Gastrocnemius medialis (tissue), 4 donors: Measurements from ENCODE around the gene ATP6V0D1. TPM values are rescaled to one million over a fixed set of nuclear protein-coding genes. Genes with fewer than 3 reads are reported as not detected.

Experiments used
- ATAC-seq, 2 donors: fragments of 150-250 bp; one replicate each; pipeline ENCODE4 v1.9.1; 2016
- DNase-seq, 2 donors: peaks; one replicate each; pipeline ENCODE4 v3.0.0-alpha.2; 2019
- H3K27ac ChIP-seq, 4 donors: fragments of 200-600 bp; sonication (generic); 1 replicate in 1 of 4; 2 replicates in 3 of 4; pipeline ENCODE4 v1.5.1; 2016 to 2018; ENCODE audit warnings: mild to moderate bottlenecking in 2 of 4, moderate library complexity in 1 of 4
- H3K27me3 ChIP-seq, 3 donors: fragments of 200-600 bp; sonication (generic) in 2 of 3; 1 replicate in 1 of 3; 2 replicates in 2 of 3; pipeline versions ENCODE4 v1.5.1 to v1.6.0; 2016 to 2019; ENCODE audit warnings: mild to moderate bottlenecking in 1 of 3, moderate library complexity in 1 of 3
- H3K36me3 ChIP-seq, 2 donors: fragments of 200-600 bp; sonication (generic) in 1 of 2; one replicate each; pipeline ENCODE4 v1.5.1; 2017 to 2018
- H3K4me1 ChIP-seq, 2 donors: fragments of 200-600 bp; sonication (generic) in 1 of 2; one replicate each; pipeline ENCODE4 v1.5.1; 2016 to 2017; ENCODE audit warnings: mild to moderate bottlenecking in 2 of 2
- H3K4me3 ChIP-seq, 4 donors: fragments of 200-600 bp; sonication (generic) in 3 of 4; 1 replicate in 1 of 4; 2 replicates in 3 of 4; pipeline ENCODE4 v1.5.1; 2016 to 2019; ENCODE audit warnings: mild to moderate bottlenecking in 2 of 4
- H3K9me3 ChIP-seq, 3 donors: fragments of 200-600 bp; sonication (generic) in 2 of 3; 1 replicate in 1 of 3; 2 replicates in 2 of 3; pipeline ENCODE4 v1.5.1; 2016 to 2019
- POLR2A ChIP-seq, 2 donors: fragments of 450-650 bp; IDR thresholded peaks; one replicate each; pipeline ENCODE4 v1.6.1; 2017; ENCODE audit warnings: antibody characterized with exemption in 2 of 2, mild to moderate bottlenecking in 2 of 2, moderate library complexity in 2 of 2
- in situ Hi-C, 4 donors: fragments of 200-750 bp; cut with MboI; loops; one replicate each; pipeline versions ENCODE4 v1.15.0 to v1.8.0; 2017; ENCODE audit warnings: low sequenced_read_pairs in 4 of 4
- intact Hi-C: fragments of 100-400 bp; cut with DNase I; formaldehyde crosslinking; loops from one replicate; pipeline ENCODE4 v1.15.1; 2023; ENCODE audit warnings: low total_unique reads
- total RNA-seq, 4 donors: library from RNA; depleted of rRNA; stranded (reverse); fragments of >200 nt; gene quantifications; one replicate each; pipeline versions ENCODE4 v1.1.0 to v1.2.3, GENCODE V29; 2016
- TF ChIP-seq, protein P1 (sequence below), 5 experiments: fragments of 450-650 bp in 3 of 5; fragments of 200-600 bp in 2 of 5; sonication (generic) in 2 of 5; IDR thresholded peaks in 4 of 5; conservative IDR thresholded peaks in 1 of 5; 1 replicate in 4 of 5; 2 replicates in 1 of 5; pipeline ENCODE4 v1.5.1; 2016 to 2019; ENCODE audit warnings: antibody characterized with exemption in 5 of 5, mild to moderate bottlenecking in 3 of 5, moderate library complexity in 3 of 5

ATP6V0D1 gene
- total RNA-seq, 4 donors from 2014 or later = 117 to 211 (median 157) TPM

DNA sequence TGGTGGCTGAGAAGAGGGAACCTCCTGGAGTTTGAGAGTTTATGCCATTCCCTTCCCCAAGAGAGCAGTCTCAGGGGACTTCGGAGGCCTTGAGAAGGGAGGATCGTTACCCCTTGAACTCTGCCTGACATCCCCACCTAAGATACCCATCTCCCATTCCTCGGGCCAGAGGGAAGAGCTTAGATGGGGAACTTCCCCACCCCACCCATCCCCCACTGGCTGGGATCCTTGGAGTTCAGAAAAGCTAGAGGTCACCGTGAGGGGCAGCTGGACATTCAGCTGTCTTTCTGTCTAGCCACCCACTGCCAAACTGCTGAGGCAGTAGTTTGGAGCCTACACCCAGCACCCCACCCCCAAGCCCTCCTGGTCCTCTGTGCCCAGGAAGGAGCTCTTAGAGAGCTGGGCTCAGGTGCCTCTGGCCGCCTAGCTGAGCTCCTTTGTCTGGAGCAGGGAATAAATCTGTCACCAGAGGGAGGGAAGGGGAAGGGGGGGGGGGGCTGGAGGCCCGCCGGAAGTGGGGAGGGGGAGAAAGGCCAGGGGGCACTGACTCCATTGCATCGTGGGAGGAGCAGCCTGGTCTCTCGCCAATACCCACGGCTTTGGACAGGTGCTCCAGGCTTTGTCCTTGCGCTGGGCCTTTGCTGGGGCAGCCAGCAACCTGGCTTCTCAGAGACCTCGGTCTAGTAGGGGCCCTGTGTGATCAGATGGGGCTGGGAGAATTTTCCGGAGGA lies 49.0 kb downstream of the ATP6V0D1 start:
- ATAC-seq = no peak
- H3K27ac ChIP-seq = peak overlapping the region; percentile 23 to 65 (median 53)
- H3K9me3 ChIP-seq = no peaks in the 10 kb centered on the region
- H3K36me3 ChIP-seq = no peaks in the 10 kb centered on the region
- H3K27me3 ChIP-seq = peaks cover 0 to 6% (median 0%) of the 10 kb centered on the region in 3 donors
- DNase-seq = no peak
- intact Hi-C loops = loop anchor here (2.0 kb wide), 1 partner anchor 13 kb away; no protein-coding TSS in a partner anchor
- peaks cover 11 to 16% of the 10 kb centered on the region in 2 donors for H3K4me1 ChIP-seq
- TF ChIP-seq POLR2A (IDR thresholded peaks at IDR 0.05) = no peak
- TF ChIP-seq, protein P1, sequence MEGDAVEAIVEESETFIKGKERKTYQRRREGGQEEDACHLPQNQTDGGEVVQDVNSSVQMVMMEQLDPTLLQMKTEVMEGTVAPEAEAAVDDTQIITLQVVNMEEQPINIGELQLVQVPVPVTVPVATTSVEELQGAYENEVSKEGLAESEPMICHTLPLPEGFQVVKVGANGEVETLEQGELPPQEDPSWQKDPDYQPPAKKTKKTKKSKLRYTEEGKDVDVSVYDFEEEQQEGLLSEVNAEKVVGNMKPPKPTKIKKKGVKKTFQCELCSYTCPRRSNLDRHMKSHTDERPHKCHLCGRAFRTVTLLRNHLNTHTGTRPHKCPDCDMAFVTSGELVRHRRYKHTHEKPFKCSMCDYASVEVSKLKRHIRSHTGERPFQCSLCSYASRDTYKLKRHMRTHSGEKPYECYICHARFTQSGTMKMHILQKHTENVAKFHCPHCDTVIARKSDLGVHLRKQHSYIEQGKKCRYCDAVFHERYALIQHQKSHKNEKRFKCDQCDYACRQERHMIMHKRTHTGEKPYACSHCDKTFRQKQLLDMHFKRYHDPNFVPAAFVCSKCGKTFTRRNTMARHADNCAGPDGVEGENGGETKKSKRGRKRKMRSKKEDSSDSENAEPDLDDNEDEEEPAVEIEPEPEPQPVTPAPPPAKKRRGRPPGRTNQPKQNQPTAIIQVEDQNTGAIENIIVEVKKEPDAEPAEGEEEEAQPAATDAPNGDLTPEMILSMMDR (IDR thresholded peaks at IDR 0.05 in 4 of 5, conservative IDR thresholded peaks at IDR 0.05 in 1 of 5) = no peak
- peak overlapping the region; percentile 35 to 52 (median 48) for H3K4me3 ChIP-seq
- in situ Hi-C loops = no loop called here

DNA sequence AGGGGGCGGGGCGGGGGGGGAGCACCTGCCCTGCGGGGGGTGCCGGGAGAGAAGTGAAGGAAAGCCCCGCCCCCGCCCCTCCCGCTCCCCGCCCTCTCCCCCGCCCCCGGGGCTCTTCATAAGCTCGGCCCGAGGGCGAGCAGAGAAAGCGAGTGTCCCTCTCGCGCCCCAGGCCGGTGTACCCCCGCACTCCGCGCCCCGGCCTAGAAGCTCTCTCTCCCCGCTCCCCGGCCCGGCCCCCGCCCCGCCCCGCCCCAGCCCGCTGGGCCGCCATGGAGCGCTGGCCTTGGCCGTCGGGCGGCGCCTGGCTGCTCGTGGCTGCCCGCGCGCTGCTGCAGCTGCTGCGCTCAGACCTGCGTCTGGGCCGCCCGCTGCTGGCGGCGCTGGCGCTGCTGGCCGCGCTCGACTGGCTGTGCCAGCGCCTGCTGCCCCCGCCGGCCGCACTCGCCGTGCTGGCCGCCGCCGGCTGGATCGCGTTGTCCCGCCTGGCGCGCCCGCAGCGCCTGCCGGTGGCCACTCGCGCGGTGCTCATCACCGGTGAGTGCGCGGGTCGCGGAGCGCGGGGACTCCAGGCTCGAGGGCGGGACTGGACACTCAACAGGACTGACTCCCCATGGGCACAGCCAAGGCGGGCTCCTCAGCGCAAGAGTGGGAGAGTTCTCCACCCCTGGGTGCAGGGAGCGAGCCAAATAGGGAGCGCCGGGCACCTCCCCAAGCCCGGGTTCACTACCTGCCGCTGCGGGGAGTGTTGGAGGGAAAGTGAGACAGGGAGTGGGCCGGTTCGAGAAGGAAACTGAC lies 49.8 kb downstream of the ATP6V0D1 start, which contains the start of gene HSD11B2:
Gene HSD11B2, plus strand, starts transcription at position 145 of the 798 bp plus-strand sequence. Its CDS starts 128 bp downstream, at position 273.
- intact Hi-C loops (loop anchor here (2.0 kb wide), 1 partner anchor 14 kb away; no protein-coding TSS in a partner anchor), in situ Hi-C loops (no loop called here)
- peak; percentile 59 to 70 for ATAC-seq
- TF ChIP-seq, protein P1 (IDR thresholded peaks at IDR 0.05 in 4 of 5, conservative IDR thresholded peaks at IDR 0.05 in 1 of 5) = peak in 2 of 5 experiments; percentile 26 to 38
- peak in 1 of 2 donors; percentile 19 for TF ChIP-seq POLR2A (IDR thresholded peaks at IDR 0.05)
- peak in 1 of 2 donors; percentile 59 for DNase-seq
- H3K9me3 ChIP-seq = no peaks in the 10 kb centered on the region
- no peaks in the 10 kb centered on the region for H3K36me3 ChIP-seq
- H3K27me3 ChIP-seq = peaks cover 0 to 6% (median 0%) of the 10 kb centered on the region in 3 donors
- peak within 1 kb of the TSS; percentile 51 to 65 (median 56) for H3K27ac ChIP-seq
- H3K4me3 ChIP-seq = peak within 1 kb of the TSS; percentile 45 to 52 (median 48)
- peaks cover 11 to 16% of the 10 kb centered on the region in 2 donors for H3K4me1 ChIP-seq

DNA sequence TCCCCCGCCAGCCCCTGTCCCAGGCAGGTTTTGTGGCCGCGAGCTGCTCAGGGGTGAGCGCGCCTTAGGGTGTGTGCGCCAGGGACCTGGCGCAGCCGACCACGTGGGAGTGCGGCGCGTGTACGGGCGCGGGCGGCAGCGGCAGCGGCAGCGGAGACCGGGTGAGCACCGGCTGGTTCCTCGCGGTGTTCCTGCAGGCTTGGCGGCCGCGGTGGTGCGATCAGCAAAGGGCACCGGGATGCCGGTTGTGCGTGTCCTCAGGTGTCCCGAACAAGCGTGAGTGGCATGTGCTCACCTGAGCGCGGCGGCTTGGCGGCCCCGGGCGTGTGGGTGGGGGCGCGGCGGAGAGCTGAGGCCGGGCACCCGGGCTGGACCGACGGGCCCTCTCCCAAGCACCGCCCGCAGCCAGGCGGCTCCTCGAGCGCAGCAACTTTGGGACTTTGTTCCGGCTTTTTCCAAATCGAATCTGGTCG lies 50.4 kb downstream of the ATP6V0D1 start:
- ATAC-seq (peak; percentile 15 to 17), DNase-seq (no peak)
- in situ Hi-C loops = no loop called here
- peak overlapping the region; percentile 34 to 52 (median 48) for H3K4me3 ChIP-seq
- intact Hi-C loops = loop anchor here (2.0 kb wide), 1 partner anchor 14 kb away; no protein-coding TSS in a partner anchor
- peaks cover 11 to 16% of the 10 kb centered on the region in 2 donors for H3K4me1 ChIP-seq
- no peaks in the 10 kb centered on the region for H3K36me3 ChIP-seq
- no peak for TF ChIP-seq POLR2A (IDR thresholded peaks at IDR 0.05)
- TF ChIP-seq, protein P1 (IDR thresholded peaks at IDR 0.05 in 4 of 5, conservative IDR thresholded peaks at IDR 0.05 in 1 of 5) = no peak
- H3K9me3 ChIP-seq = no peaks in the 10 kb centered on the region
- peaks cover 0 to 6% (median 0%) of the 10 kb centered on the region in 3 donors for H3K27me3 ChIP-seq
- peak overlapping the region; percentile 29 to 65 (median 54) for H3K27ac ChIP-seq

DNA sequence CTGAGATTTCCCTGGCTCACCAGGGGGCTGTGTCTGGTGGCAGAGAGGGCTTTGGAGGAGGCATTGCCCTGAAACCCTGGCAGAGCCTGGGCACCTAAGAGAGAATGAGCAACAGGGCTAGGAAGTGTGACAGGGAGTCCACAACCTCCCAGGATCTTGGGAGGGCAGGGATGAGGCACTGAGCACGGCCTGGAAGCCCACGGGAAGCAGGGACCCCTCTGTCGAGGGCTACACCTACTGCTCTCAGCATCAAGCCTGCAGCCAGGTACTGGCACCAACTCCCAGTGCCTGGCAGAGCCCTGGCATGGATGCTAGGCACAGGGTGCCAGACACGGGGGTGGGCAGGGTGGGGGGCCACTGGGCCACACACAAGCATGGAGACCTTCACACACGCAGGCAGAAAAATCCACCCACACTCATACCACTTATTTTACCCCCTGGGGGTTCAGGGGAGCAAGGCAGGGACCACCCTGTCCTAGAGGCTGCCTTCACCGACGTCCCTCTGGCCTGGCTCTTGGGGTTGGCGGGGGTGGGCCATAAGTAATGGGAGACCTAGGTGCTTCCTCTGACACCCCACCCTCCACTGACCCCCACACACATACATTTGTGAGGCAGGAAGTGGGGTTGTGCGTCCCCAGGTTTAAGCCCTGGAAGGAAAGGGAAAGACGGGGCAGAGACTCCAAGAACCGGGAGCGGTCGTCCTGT lies 51.0 kb downstream of the ATP6V0D1 start:
- H3K4me1 ChIP-seq = peaks cover 11 to 16% of the 10 kb centered on the region in 2 donors
- H3K36me3 ChIP-seq = no peaks in the 10 kb centered on the region
- DNase-seq = no peak
- H3K27ac ChIP-seq = no peak overlapping the region
- TF ChIP-seq, protein P1 (IDR thresholded peaks at IDR 0.05 in 4 of 5, conservative IDR thresholded peaks at IDR 0.05 in 1 of 5) = no peak
- TF ChIP-seq POLR2A (IDR thresholded peaks at IDR 0.05) = no peak
- peak overlapping the region; percentile 34 to 52 (median 48) for H3K4me3 ChIP-seq
- intact Hi-C loops = loop anchor here (2.0 to 5.0 kb wide), 2 partner anchors 15 to 92 kb away; no protein-coding TSS in a partner anchor
- ATAC-seq = no peak
- H3K27me3 ChIP-seq = peaks cover 0 to 6% (median 0%) of the 10 kb centered on the region in 3 donors
- in situ Hi-C loops = no loop called here
- H3K9me3 ChIP-seq = no peaks in the 10 kb centered on the region
